Naive B cell (primary cell): Measurements from ENCODE around the gene PRAMEF15. TPM values are rescaled to one million over a fixed set of nuclear protein-coding genes. Genes with fewer than 3 reads are reported as not detected.
"Not testable (repeated sequence)": the region's sequence is repeated elsewhere in the genome, so short reads cannot be mapped to it uniquely, and the experiment has no call there.

Source experiments
- ATAC-seq, 2 donors: fragments of 150-1000 bp; cut with Tn5 transposase; 2 replicates each; pipeline ENCODE4 v1.10.0; 2021; ENCODE audit warnings: low read depth in 2 of 2, mild to moderate bottlenecking in 2 of 2, moderate library complexity in 2 of 2
- DNase-seq: peaks from one replicate; pipeline ENCODE4 v3.0.0; 2022
- H3K27ac Mint-ChIP-seq, 6 donors: one replicate each; pipeline ENCODE4 v1.8.0; 2020 to 2022; ENCODE audit warnings: mild to moderate bottlenecking in 6 of 6, mixed read lengths in 6 of 6, moderate library complexity in 5 of 6, inconsistent platforms in 2 of 6
- H3K27me3 Mint-ChIP-seq, 3 donors: one replicate each; pipeline ENCODE4 v1.8.0; 2021 to 2022; ENCODE audit warnings: mixed read lengths in 3 of 3, mild to moderate bottlenecking in 1 of 3
- H3K36me3 Mint-ChIP-seq, 2 donors: one replicate each; pipeline ENCODE4 v1.8.0; 2020 to 2022; ENCODE audit warnings: mixed read lengths in 2 of 2, inconsistent platforms in 1 of 2, mild to moderate bottlenecking in 1 of 2
- H3K4me1 Mint-ChIP-seq, 3 donors: one replicate each; pipeline ENCODE4 v1.8.0; 2020 to 2022; ENCODE audit warnings: mixed read lengths in 3 of 3, inconsistent platforms in 1 of 3, mild to moderate bottlenecking in 1 of 3, moderate library complexity in 1 of 3
- H3K4me3 Mint-ChIP-seq, 8 donors: one replicate each; pipeline ENCODE4 v1.8.0; 2020 to 2022; ENCODE audit warnings: mild to moderate bottlenecking in 8 of 8, mixed read lengths in 8 of 8, moderate library complexity in 8 of 8, inconsistent platforms in 2 of 8
- H3K9me3 Mint-ChIP-seq, 7 donors: one replicate each; pipeline ENCODE4 v1.8.0; 2020 to 2022; ENCODE audit warnings: mixed read lengths in 7 of 7, mild to moderate bottlenecking in 5 of 7, inconsistent platforms in 2 of 7, moderate library complexity in 1 of 7
- polyA plus RNA-seq, 6 donors: library from polyadenylated mRNA; unstranded; fragments of 300-500 nt; fragmentation: Illumina TruSeq; gene quantifications; one replicate each; pipeline ENCODE4 v1.2.3, GENCODE V29; 2021; ENCODE audit warnings: low read depth in 6 of 6

Gene PRAMEF15
- not detected for polyA plus RNA-seq

DNA sequence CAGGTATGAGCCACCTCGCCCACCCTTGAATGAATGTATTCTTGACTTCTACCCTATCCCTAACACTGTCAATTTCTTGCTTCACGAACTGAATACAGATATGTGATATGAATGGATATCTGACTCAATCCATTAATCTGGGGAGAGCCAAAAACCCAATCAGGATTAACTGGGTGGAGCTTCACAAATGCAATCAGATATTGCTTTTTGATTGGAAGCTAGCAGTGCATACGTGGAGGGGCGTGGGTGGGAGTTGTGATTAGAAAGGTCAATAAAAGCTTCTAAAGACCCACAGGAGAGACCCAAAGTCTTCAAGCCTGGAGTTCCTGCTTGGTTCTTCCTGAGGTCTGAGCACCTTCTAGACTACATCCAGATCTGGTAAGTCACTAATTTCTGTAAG, at the start of gene PRAMEF15:
Gene PRAMEF15 (plus strand): TSS at position 301 of the 400 bp plus-strand sequence. CDS start 2,827 bp downstream, outside the sequence.
- H3K27me3 Mint-ChIP-seq, DNase-seq, H3K36me3 Mint-ChIP-seq, ATAC-seq, H3K27ac Mint-ChIP-seq, H3K4me3 Mint-ChIP-seq, H3K9me3 Mint-ChIP-seq, H3K4me1 Mint-ChIP-seq: not testable (repeated sequence)

DNA sequence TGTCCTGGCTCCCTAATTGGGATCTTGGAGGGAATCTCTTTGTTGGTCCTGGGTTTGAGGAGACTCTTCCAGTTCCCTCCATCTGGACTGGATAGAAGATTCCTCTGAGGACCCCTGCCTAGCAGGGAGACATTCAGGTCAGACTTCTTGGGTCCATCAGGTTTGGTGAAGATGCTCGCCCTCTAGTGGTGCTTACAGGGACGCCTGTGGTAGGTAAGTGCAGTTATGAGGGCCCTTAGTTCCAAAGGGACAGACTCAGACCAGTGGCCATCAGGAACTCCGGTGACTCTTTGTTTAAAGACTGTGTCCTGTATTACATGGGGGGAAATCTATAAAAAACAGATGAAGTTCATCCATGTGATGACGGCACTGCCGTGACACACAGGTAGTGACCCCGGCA, 38.4 kb upstream of the PRAMEF15 start:
- not testable (repeated sequence) for H3K27me3 Mint-ChIP-seq

DNA sequence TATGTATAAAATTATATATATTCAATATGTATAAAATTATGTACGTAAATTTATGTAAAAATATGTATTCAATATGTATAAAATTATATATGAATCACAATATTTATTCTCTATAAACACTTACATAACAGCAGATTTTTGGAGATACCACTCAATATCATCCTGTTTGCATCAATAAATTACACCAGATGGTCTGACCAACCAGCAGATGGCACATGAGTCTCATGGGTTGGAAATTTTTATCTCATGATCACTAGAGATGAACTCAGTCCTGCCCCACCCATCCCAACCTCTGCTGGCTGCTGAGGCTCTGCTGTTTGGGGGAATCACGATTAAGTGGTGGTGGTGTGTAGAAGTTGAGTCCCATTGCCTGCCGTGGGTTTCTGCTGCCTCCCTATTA, 35.8 kb upstream of the PRAMEF15 start:
- not testable (repeated sequence) for DNase-seq, H3K36me3 Mint-ChIP-seq, H3K9me3 Mint-ChIP-seq, ATAC-seq, H3K27me3 Mint-ChIP-seq, H3K4me3 Mint-ChIP-seq, H3K27ac Mint-ChIP-seq, H3K4me1 Mint-ChIP-seq

More for the DNA sequence above, 38.4 kb upstream of the PRAMEF15 start:
- not testable (repeated sequence) for H3K36me3 Mint-ChIP-seq, ATAC-seq, H3K27ac Mint-ChIP-seq, DNase-seq, H3K4me1 Mint-ChIP-seq, H3K4me3 Mint-ChIP-seq, H3K9me3 Mint-ChIP-seq

DNA sequence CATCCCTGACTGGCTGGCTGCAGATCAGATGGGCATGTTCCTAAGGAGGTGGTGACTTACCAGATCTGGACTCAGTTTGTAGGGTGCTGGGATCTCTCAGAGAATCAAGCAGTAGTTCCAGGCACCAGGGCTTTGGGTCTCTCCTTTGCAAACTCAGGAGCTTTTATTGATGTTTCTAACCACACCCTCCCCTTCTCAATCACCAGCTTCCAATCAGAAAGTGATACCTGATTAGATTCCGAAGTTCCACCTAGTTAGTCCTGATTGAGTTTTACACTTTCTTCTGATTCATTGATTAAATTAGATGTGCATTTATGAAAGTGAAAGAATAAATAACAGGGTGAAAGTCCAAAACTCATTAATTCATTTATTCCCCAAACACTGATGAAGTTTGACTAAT, 30.3 kb upstream of the PRAMEF15 start, which contains the start of gene PRAMEF8:
Gene PRAMEF8 (minus strand): TSS at position 101 of the 400 bp plus-strand sequence. CDS start 1,046 bp downstream, outside the sequence.
- ATAC-seq, H3K27ac Mint-ChIP-seq, H3K27me3 Mint-ChIP-seq, H3K4me1 Mint-ChIP-seq, H3K4me3 Mint-ChIP-seq, H3K36me3 Mint-ChIP-seq, DNase-seq, H3K9me3 Mint-ChIP-seq: not testable (repeated sequence)

DNA sequence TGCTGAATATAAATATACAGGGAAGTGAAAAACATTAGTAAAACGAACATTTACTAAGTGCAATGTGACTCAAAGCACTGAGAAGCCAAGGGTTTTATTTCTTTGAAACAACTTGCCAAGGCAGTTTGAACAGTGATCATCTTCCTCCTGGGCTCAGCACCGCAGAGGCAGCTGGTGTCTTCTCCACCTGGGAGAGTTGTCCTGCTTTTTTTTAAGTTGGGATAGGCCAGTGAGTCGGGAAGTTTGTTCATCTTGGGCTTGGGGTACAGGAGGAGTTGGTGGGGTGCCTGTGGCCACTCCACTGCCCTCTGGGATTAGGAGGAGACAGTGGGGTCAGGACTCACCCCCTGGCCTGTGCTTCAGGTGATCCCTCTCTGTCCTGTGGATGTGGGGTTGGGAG, 26.4 kb upstream of the PRAMEF15 start:
- ATAC-seq, H3K27ac Mint-ChIP-seq, H3K36me3 Mint-ChIP-seq, H3K9me3 Mint-ChIP-seq, H3K4me1 Mint-ChIP-seq, H3K27me3 Mint-ChIP-seq, H3K4me3 Mint-ChIP-seq, DNase-seq: not testable (repeated sequence)

DNA sequence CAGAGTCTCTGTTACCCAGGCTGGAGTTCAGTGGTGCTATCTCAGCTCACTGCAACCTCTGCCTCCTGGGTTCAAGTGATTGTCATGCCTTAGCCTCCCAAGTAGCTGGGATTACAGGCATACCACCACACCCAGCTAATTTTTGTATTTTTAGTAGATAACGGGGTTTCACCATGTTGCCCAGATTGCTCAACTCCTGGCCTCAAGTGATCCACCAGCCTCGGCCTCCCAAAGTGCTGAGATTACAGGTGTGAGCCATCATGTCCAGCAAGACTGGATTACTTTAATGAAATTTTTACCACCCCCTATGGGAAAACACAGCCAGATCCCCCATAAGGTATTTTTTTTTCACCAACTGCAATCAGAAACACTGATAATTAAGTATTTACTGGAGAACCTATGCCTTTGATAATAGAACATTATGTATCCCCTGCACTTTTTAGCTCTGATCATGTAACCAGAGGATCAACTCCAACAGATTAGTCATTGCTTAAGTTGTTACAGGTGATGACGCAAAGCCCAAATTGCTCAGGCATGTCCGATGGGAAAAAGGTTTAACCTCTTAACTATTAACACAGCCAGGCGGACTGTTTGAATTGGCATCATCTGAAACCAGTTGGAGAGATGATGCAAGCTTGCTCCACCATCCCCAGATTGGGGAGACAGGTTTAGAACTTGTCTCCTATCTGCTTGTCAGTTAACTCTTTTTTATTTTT, 18.0 kb upstream of the PRAMEF15 start:
- H3K36me3 Mint-ChIP-seq, H3K4me1 Mint-ChIP-seq, H3K27ac Mint-ChIP-seq, H3K9me3 Mint-ChIP-seq, H3K4me3 Mint-ChIP-seq, DNase-seq, H3K27me3 Mint-ChIP-seq, ATAC-seq: not testable (repeated sequence)

DNA sequence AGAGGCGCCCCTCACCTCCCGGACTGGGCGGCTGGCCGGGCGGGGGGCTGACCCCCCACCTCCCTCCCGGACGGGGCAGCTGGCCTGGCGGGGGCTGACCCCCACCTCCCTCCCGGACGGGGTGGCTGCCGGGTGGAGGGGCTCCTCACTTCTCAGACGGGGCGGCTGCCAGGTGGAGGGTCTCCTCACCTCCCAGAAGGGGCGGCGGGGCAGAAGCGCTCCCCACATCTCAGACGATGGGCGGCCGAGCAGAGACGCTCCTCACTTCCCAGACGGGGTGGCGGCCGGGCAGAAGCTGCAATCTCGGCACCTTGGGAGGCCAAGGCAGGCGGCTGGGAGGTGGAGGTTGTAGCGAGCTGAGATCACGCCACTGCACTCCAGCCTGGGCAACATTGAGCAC, 16.7 kb upstream of the PRAMEF15 start:
- H3K4me3 Mint-ChIP-seq, H3K27ac Mint-ChIP-seq, ATAC-seq: not testable (repeated sequence)

DNA sequence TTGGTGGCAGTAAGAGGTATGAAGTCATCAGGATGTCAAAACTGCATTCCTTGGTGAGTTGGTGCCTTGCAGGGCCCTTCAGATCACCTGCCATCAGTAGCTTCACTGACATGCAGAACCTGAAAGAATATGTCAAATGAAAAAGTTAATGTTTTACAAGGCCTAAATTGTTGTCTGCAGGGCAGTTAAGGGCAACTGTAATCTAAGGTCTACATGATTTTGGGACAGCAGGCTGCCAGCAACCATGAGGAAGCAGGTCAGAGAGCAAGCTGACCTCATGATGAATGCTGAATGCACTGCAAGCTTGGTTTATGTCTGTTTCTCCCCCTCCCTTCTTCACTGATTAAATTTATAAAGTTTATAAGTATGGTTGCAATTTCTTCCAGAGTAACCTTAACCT, 13.2 kb upstream of the PRAMEF15 start:
- H3K27me3 Mint-ChIP-seq, H3K27ac Mint-ChIP-seq, H3K4me1 Mint-ChIP-seq, H3K4me3 Mint-ChIP-seq, H3K36me3 Mint-ChIP-seq, ATAC-seq, H3K9me3 Mint-ChIP-seq, DNase-seq: not testable (repeated sequence)

More for the DNA sequence above, 16.7 kb upstream of the PRAMEF15 start:
- H3K9me3 Mint-ChIP-seq, H3K27me3 Mint-ChIP-seq, H3K4me1 Mint-ChIP-seq, DNase-seq, H3K36me3 Mint-ChIP-seq: not testable (repeated sequence)

DNA sequence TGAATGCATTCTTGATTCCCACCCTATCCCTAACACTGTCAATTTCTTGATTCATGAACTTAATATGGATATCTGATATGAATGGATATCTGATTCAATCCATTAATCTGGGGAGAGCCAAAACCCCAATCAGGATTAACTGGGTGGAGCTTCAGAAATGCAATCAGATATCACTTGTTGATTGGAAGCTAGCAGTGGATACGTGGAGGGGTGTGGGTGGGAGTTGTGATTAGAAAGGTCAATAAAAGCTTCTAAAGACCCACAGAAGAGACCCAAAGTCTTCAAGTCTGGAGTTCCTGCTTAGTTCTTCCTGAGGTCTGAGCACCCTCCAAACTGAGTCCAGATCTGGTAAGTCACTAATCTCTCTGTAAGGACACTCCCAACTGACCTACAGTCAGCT, 12.1 kb upstream of the PRAMEF15 start, which contains the start of gene PRAMEF33:
Gene PRAMEF33 (plus strand): TSS at position 301 of the 400 bp plus-strand sequence. CDS start 2,416 bp downstream, outside the sequence.
- H3K9me3 Mint-ChIP-seq, H3K4me3 Mint-ChIP-seq, ATAC-seq, H3K27ac Mint-ChIP-seq, H3K36me3 Mint-ChIP-seq, H3K27me3 Mint-ChIP-seq, DNase-seq, H3K4me1 Mint-ChIP-seq: not testable (repeated sequence)

DNA sequence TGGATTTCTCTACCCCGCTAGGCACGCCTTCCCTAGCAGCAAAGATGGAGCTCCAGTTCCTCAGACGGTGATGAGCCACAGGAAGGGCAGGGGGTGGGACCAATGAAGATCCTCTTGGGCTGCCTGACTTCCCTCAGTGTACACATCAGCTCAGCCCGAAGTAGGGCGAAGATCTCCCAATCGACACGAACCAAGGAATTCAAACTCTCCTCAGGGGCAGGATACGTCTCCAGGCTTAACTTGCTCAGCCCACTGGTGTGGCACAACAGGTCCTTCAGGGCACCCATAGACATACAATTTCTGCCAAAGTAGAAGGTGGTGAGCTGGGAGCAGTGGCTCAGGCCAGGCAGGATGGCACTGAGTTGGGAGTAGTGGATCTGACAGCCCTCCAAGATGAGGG, 27.1 kb downstream of the PRAMEF15 start:
- ATAC-seq, H3K4me3 Mint-ChIP-seq, H3K4me1 Mint-ChIP-seq, H3K36me3 Mint-ChIP-seq, H3K27me3 Mint-ChIP-seq, H3K9me3 Mint-ChIP-seq, DNase-seq: not testable (repeated sequence)
- H3K27ac Mint-ChIP-seq, result peak overlapping the region in 1 of 6 donors; percentile 6

DNA sequence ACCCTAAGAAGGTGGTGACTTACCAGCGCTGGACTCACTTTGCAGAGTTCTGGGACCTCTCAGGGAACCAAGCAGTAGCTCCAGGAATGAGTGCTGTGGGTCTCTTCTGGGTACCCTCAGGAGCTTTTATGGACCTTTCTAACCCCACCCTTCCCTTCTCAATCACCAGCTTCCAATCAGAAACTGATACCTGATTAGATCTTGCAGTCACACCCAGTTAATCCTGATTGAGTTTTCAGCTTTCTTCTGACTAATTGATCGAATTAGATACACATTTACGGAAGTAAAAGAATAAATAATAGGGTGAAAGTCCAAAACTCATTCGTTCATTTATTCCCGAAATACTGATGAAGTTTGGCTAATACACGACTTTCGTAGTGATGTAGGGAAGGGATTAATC, 31.7 kb downstream of the PRAMEF15 start, which contains the start of gene PRAMEF14:
Gene PRAMEF14 (minus strand): TSS at position 101 of the 400 bp plus-strand sequence. CDS start 1,820 bp downstream, outside the sequence.
- not testable (repeated sequence) for H3K36me3 Mint-ChIP-seq, H3K4me3 Mint-ChIP-seq, H3K4me1 Mint-ChIP-seq, H3K27me3 Mint-ChIP-seq, ATAC-seq, H3K27ac Mint-ChIP-seq, DNase-seq, H3K9me3 Mint-ChIP-seq

DNA sequence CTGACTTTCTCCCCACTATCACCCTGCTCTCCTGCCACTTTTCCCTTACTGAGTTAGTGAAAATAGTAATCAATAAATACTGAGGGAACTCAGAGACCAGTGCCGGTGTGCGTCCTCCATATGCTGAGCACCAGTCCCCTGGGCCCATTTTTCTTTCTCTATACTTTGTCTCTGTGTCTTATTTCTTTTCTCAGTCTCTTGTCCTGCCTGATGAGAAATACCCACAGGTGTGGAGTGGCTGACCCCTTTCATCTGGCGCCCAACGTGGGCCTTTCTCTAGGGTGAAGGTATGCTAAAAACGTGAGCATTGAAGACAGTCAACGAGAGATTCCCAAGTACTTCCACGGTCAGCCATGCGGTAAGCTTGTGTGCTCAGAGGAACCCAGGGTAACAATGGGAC, 38.1 kb downstream of the PRAMEF15 start:
- ATAC-seq, H3K4me1 Mint-ChIP-seq: not testable (repeated sequence)
- H3K4me3 Mint-ChIP-seq, result peak overlapping the region in 1 of 8 donors; percentile 52

DNA sequence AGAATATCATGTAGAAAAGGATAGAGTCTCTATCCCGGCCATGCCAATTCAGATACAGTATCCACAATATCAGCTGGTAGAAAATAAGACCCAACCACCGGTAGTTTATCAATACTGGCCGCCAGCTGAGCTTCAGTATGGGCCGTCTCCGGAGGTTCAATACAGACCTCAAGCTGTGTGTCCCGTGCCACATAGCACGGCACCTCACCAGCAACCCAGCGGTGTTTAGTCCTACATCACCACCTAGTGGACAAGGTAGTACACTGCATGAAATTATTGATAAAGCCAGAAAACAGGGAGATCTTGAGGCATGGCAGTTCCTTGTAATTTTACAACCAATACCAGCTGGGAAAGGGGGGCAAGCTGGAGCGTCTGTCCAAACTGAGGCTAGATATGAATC, 39.1 kb downstream of the PRAMEF15 start:
- not testable (repeated sequence) for H3K4me3 Mint-ChIP-seq, H3K36me3 Mint-ChIP-seq, H3K27me3 Mint-ChIP-seq, H3K27ac Mint-ChIP-seq, DNase-seq, ATAC-seq, H3K4me1 Mint-ChIP-seq
- H3K9me3 Mint-ChIP-seq, result peaks cover 0 to 30% (median 12%) of the 10 kb centered on the region in 7 donors

More for the DNA sequence above, 38.1 kb downstream of the PRAMEF15 start:
- not testable (repeated sequence) for H3K27me3 Mint-ChIP-seq, DNase-seq, H3K36me3 Mint-ChIP-seq, H3K27ac Mint-ChIP-seq
- H3K9me3 Mint-ChIP-seq, result peaks cover 0 to 30% (median 12%) of the 10 kb centered on the region in 7 donors

DNA sequence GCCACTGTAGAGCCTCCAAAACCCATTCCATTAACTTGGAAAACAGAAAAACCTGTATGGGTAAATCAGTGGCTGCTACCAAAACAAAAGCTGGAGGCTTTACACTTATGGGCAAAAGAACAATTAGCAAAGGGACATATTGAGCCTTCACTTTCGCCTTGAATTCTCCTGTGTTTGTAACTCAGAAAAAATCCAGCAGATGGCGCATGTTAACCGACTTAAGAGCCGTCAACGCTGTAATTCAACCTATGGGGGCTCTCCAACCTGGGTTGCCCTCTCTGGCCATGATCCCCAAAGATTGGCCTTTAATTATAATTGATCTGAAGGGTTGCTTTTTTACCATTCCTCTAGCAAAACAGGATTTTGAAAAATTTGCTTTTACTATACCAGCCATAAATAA, 41.4 kb downstream of the PRAMEF15 start:
- H3K27me3 Mint-ChIP-seq, H3K27ac Mint-ChIP-seq, H3K4me1 Mint-ChIP-seq, H3K4me3 Mint-ChIP-seq, ATAC-seq, H3K36me3 Mint-ChIP-seq: not testable (repeated sequence)
- DNase-seq, result peak; percentile 30
- peaks cover 0 to 24% (median 11%) of the 10 kb centered on the region in 7 donors for H3K9me3 Mint-ChIP-seq
